Fibroblast of upper back skin (primary cell): ENCODE data around the gene XPR1.
A peak's percentile ranks its signal among the peaks of the same experiment; 100 is the strongest.
"Not testable (repeated sequence)": the region's sequence is repeated elsewhere in the genome, so short reads cannot be mapped to it uniquely, and the experiment has no call there.

ENCODE experiments used
- DNase-seq: peaks from one replicate; pipeline ENCODE4 v3.0.0-alpha.2; 2013

Gene XPR1

DNA sequence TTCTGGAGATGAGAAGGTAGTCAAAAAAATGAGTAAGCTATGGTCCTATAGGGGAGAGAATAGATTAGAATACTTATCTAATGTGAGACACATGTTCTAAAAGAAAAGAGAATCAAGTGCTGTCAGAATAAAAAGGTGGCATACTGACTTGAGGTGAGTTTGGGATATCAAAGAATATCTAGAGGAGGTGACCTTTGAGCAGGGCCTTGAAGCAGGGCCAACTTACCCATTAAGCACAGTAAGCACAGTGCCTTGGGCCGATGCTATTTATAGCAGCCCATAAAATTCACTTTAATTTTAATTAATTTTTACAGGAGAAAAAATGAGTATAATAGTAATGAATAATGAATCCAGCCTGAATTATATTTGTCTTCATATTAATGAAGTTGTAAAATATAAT, 92.2 kb downstream of the XPR1 start:
- DNase-seq: no peak

- DNase-seq: not testable (repeated sequence)
Observed at GRCh38 chr1:180726024-180726423, 94.2 kb downstream of the XPR1 start.

- not testable (repeated sequence) for DNase-seq
Observed at GRCh38 chr1:180727751-180728150, 95.9 kb downstream of the XPR1 start.

GRCh38 chr1:180728472-180729106, 96.8 kb downstream of the XPR1 start:
- DNase-seq: no peak

GRCh38 chr1:180731131-180731530, 99.3 kb downstream of the XPR1 start:
- no peak for DNase-seq

DNA sequence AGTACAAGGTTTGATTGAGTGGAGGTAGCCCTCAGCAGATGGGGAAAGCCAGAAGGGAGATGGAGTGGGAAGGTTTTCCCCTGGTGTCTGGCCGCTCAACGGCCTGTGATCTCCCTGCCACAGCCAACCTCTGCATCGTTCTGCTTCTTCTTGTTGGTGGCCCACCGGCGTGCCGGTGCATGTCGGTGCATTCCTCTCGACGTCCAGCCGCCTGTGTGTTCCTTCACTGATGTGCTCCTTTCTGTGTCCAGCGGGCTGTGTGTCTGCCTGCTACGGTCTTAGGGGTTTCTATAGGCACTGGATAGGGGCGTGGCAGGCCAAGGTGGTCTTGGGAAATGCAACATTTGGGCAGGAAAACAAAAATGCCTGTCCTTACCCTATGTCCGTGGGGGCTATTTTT, 101.0 kb downstream of the XPR1 start:
- DNase-seq: no peak

DNA sequence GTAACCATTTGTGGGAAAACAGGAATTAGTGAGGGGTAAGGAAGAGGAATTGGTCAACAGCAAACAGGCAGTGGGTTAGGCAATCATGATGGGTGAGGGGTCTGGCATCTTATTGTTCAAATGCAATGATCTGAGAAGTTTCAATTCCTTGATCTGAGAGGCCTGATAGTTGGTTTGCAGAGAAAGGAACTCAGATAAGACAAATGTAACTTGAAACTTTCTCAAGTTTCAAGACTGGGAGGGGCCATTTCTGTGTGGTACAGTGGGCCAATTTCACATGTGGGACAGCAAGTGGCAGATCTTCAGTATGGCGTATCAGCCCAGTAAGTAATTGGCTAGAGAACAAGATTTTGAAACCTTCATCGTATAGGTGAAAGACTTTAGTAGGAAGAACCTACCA, 102.5 kb downstream of the XPR1 start:
- DNase-seq: no peak

DNA sequence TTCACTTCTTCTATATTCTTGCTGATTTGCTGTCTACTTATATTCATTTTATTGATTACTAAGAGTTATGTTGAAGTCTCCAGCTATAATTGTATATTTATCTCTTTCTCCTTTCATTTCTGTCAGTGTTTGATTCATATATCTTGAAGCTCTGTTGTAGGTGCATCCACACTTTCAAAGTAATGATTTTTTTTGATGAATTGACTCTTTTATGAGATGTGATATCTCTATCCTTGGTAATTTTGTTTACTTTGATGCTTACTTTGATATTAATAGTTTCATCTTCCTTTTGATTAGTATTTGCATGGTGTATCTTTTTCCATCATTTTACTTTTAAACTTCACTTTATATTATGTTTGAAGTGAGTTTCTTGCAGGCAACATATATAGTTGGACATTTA, 110.8 kb downstream of the XPR1 start:
- DNase-seq: no peak

DNA sequence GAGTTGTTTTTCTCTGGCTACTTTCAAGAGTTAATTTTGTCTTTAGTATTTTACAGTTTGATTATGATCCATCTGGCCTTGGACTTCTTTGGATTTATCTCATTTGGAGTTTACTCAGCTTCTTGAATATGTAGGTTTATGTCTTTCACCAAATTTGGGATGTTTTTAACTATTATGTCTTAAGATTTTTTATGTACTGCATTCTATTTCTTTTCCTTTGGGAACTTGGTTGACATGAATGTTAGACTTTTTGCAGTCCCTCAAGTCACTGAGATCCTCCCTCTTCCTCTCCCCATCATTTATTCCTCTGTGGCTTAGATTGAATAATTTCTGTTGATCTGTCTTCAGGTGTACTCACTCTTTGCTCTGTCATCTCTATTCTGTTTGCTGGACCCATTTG, 112.0 kb downstream of the XPR1 start:
- DNase-seq: no peak

GRCh38 chr1:180745098-180745497, 113.3 kb downstream of the XPR1 start:
- no peak for DNase-seq

GRCh38 chr1:180751921-180752320, 120.1 kb downstream of the XPR1 start:
- DNase-seq: peak; percentile 42

DNA sequence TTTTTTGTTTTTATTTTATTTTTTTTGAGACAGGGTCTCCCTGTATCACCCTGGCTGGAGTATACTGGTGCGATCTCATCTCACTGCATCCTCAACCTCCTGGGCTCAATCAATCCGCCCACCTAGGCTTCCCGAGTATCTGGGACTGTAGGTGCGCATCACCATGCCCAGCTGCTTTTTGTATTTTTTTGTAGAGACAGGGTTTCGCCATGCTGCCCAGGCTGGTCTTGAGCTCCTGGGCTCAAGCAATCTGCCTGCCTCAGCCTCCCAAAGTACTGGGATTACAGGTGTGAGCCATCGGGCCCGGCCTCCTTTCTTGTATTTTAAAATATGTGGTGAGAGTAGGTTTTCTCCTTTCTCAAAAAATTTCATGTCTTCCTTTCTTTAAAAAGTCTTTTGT, 122.6 kb downstream of the XPR1 start:
- no peak for DNase-seq

- no peak for DNase-seq
Observed at GRCh38 chr1:180757657-180758056, 125.8 kb downstream of the XPR1 start.

DNA sequence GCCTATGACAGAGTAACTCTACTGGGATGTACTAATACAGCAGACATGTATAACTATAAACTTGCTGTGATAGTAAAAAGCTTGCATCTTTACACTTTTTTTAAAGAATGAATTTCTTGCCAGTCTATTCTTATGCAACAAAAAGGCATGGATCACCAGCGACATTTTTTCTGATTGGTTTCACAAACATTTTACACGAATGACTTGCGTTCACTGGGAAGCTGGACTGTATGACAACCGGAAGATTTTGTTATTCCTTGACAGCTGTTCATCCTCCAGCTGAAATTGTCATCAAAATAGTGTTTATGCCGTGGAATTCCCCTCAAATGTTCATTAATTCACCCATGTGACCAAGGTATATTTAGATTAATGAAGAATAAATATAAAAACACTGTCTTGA, 131.0 kb downstream of the XPR1 start:
- no peak for DNase-seq

GRCh38 chr1:180765151-180765550, 133.3 kb downstream of the XPR1 start:
- peak; percentile 14 for DNase-seq

DNA sequence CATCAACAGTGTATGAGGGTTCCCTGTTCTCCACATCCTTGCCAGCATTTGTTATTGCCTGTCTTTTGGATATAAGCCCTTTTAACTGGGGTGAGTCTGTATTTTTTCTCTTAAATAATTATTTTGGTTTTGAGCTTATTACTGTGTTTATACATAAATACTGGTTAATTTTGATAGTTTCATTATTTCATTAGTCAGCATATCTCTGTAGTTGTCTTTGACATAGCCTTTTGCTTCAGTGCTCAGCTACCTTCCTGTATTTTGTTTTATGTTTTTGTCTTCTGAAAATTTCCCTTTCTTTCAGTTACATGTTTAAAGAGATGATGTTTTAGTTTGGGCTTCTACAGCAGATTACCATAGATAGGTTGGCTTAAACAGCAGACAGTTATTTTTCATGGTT, 138.1 kb downstream of the XPR1 start:
- DNase-seq: no peak

DNA sequence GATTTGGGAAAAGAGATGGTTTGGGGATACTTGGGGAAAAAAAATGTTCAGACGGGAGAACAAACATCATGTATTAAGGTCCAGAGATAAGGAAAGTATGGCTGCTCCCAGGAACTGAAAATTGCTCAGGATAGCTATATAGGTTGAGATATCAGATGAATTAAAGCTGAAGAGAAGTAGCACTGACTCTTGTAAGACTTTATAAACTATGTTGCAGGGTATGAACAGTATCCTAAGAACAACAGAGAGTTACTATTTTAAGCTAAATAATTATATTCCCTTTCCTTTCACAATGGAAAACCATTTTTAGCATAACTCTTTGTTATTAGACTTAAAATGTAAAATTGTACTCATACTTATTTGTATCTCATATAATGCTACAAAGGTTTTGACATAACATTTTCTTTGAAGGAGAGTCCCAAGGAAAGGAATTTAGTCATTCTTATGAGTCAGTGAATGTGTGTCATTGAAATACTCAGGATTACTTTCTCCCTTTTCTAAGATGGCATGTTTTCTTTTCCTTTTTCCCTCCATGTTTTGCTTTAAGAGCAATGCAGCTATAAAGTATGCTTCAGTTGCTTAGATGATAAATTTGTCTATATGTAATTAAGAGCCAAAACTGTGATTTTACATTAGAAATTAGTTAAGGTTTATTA, 141.5 kb downstream of the XPR1 start:
- DNase-seq: peak; percentile 51

GRCh38 chr1:180775801-180776200, 144.0 kb downstream of the XPR1 start:
- DNase-seq: no peak

GRCh38 chr1:180777072-180777689, 145.4 kb downstream of the XPR1 start:
- no peak for DNase-seq

GRCh38 chr1:180778782-180779398, 147.1 kb downstream of the XPR1 start:
- no peak for DNase-seq

DNA sequence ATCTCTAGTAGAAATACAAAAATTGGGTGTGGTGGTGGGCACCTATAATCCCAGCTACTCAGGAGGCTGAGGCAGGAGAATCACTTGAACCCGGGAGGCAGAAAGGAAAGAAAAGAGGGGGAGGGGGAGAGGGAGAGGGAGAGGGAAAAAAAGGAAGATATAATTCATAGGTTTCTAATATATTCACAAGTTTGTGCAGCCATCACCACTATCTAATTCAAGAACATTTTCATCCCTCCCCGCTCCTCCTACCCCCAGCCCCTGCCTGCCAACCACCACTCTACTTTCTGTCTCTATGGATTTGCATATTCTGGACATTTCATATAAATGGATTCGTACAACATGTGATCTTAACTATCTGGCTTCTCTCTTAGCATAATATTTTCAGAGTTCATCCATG, 147.8 kb downstream of the XPR1 start:
- no peak for DNase-seq

- no peak for DNase-seq
Observed at GRCh38 chr1:180781718-180782117, 149.9 kb downstream of the XPR1 start.

- peak; percentile 26 for DNase-seq
Observed at GRCh38 chr1:180785291-180785690, 153.5 kb downstream of the XPR1 start.

DNA sequence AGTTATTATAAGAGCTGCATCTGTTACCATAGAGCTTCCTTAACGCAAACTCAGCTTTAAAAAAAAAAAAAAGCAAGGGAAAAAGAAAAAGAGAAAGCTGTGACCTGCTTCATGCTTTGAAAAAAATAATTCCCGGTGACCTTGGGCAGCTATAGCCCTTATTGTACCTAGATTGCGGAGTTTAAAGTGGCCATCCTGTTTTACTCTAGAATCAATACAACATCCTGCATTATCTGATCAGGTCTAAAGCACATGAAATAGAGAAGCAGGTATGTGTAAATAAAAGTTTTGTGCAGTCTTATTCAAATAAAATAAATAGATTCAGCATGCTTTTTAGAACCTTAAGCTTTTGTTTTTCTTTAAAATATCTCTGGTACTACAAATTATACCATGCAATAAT, 154.1 kb downstream of the XPR1 start:
- no peak for DNase-seq
